GM23338 (cell line): Measurements from ENCODE around the gene PKM. TPM values are rescaled to one million over a fixed set of nuclear protein-coding genes. Genes with fewer than 3 reads are reported as not detected.

ENCODE experiments used
- ATAC-seq: fragments of 200-7000 bp; cut with Tn5 transposase; 3 replicates; pipeline ENCODE4 v1.9.1; 2020
- DNase-seq: peaks from one replicate; pipeline ENCODE4 v3.0.0-alpha.2; 2015; ENCODE audit warnings: low spot score
- H2AFZ ChIP-seq: fragments of 200-600 bp; sonication (generic); 2 replicates; pipeline ENCODE4 v1.8.0; 2016; ENCODE audit warnings: antibody characterized with exemption, mild to moderate bottlenecking, moderate library complexity
- H3F3A ChIP-seq: fragments of 200-600 bp; sonication (generic); replicated peaks from 2 replicates; pipeline ENCODE4 v1.8.0; 2017; ENCODE audit warnings: antibody characterized with exemption, mixed run types, low read depth
- H3K27ac ChIP-seq: fragments of 200-600 bp; sonication (generic); 2 replicates; pipeline ENCODE4 v1.6.1; 2016; ENCODE audit warnings: low read depth
- H3K27me3 ChIP-seq: fragments of 200-600 bp; sonication (generic); 2 replicates; pipeline ENCODE4 v1.8.0; 2016; ENCODE audit warnings: mild to moderate bottlenecking, mixed run types, moderate library complexity; ENCODE audit not compliant: insufficient read depth
- H3K36me3 ChIP-seq: fragments of 200-600 bp; sonication (generic); 2 replicates; pipeline ENCODE4 v1.8.0; 2016; ENCODE audit warnings: mild to moderate bottlenecking; ENCODE audit not compliant: insufficient read depth
- H3K4me1 ChIP-seq: fragments of 200-600 bp; sonication (generic); 2 replicates; pipeline ENCODE4 v1.8.0; 2016; ENCODE audit warnings: mild to moderate bottlenecking, moderate library complexity; ENCODE audit not compliant: insufficient read depth
- H3K4me2 ChIP-seq: fragments of 200-600 bp; sonication (generic); 2 replicates; pipeline ENCODE4 v1.7.1; 2017; ENCODE audit warnings: mixed run types
- H3K4me3 ChIP-seq: fragments of 200-600 bp; sonication (generic); 2 replicates; pipeline ENCODE4 v1.6.1; 2016; ENCODE audit warnings: mixed run types
- H3K79me2 ChIP-seq: fragments of 200-600 bp; sonication (generic); replicated peaks from 2 replicates; pipeline ENCODE4 v1.8.0; 2017; ENCODE audit warnings: mild to moderate bottlenecking; ENCODE audit not compliant: insufficient read depth
- H3K9me2 ChIP-seq: fragments of 200-600 bp; sonication (generic); 2 replicates; pipeline ENCODE4 v1.8.0; 2017; ENCODE audit not compliant: insufficient read depth
- H4K20me1 ChIP-seq: fragments of 200-600 bp; sonication (generic); replicated peaks from 2 replicates; pipeline ENCODE4 v1.8.0; 2017; ENCODE audit warnings: mild to moderate bottlenecking; ENCODE audit not compliant: insufficient read depth
- H3K27ac Mint-ChIP-seq: 2 replicates; pipeline ENCODE4 v1.8.0; 2020; ENCODE audit warnings: inconsistent platforms, mild to moderate bottlenecking, moderate library complexity, mixed read lengths
- H3K27me3 Mint-ChIP-seq: 3 replicates; pipeline ENCODE4 v1.8.0; 2022; ENCODE audit warnings: low read depth, mild to moderate bottlenecking, moderate library complexity, mixed read lengths, inconsistent platforms; ENCODE audit not compliant: insufficient read depth, poor library complexity
- H3K36me3 Mint-ChIP-seq: 3 replicates; pipeline ENCODE4 v1.8.0; 2021; ENCODE audit warnings: low read depth, mild to moderate bottlenecking, inconsistent platforms, moderate library complexity, mixed read lengths
- H3K4me1 Mint-ChIP-seq: 3 replicates; pipeline ENCODE4 v1.8.0; 2020; ENCODE audit warnings: mild to moderate bottlenecking, inconsistent platforms, mixed read lengths
- H3K4me3 Mint-ChIP-seq: 3 replicates; pipeline ENCODE4 v1.8.0; 2021; ENCODE audit warnings: moderate library complexity, mild to moderate bottlenecking, inconsistent platforms, mixed read lengths
- H3K9me3 Mint-ChIP-seq: 3 replicates; pipeline ENCODE4 v1.8.0; 2020; ENCODE audit warnings: moderate library complexity, mild to moderate bottlenecking, inconsistent platforms, mixed read lengths
- EZH2 ChIP-seq: fragments of 200-600 bp; sonication (generic); IDR thresholded peaks from one replicate; pipeline ENCODE4 v1.8.0; 2017; ENCODE audit warnings: antibody characterized with exemption, mild to moderate bottlenecking, low read depth; ENCODE audit not compliant: unreplicated experiment
- EZH2phosphoT487 ChIP-seq: fragments of 200-600 bp; sonication (generic); IDR thresholded peaks from one replicate; pipeline ENCODE4 v1.8.1; 2018; ENCODE audit warnings: antibody characterized with exemption; ENCODE audit not compliant: unreplicated experiment
- JUNB ChIP-seq: IDR thresholded peaks from one replicate; pipeline ENCODE4 v1.6.1; 2016; ENCODE audit warnings: antibody characterized with exemption; ENCODE audit not compliant: unreplicated experiment
- NANOG ChIP-seq: IDR thresholded peaks from 2 replicates; pipeline ENCODE4 v1.6.1; 2016; ENCODE audit warnings: antibody characterized with exemption, borderline replicate concordance
- POLR2AphosphoS5 ChIP-seq: IDR thresholded peaks from 2 replicates; pipeline ENCODE4 v1.6.1; 2016; ENCODE audit warnings: antibody characterized with exemption, low read depth
- STAT1 ChIP-seq: IDR thresholded peaks from one replicate; pipeline ENCODE4 v1.6.1; 2016; ENCODE audit warnings: antibody characterized with exemption; ENCODE audit not compliant: unreplicated experiment
- ZNF114 ChIP-seq: fragments of 250-450 bp; sonication (Bioruptor Pico); IDR thresholded peaks from 2 replicates; pipeline ENCODE4 v1.5.0; 2020; ENCODE audit warnings: mild to moderate bottlenecking, moderate library complexity
- ZNF331 ChIP-seq: fragments of 250-450 bp; sonication (Bioruptor Pico); IDR thresholded peaks from 2 replicates; pipeline ENCODE4 v1.5.0; 2020; ENCODE audit warnings: low read depth, mild to moderate bottlenecking, moderate library complexity
- polyA plus RNA-seq: library from polyadenylated mRNA; unstranded; fragments of >200 nt; fragmentation: Nextera tagmentation; extraction: Ambion mirVana; gene quantifications from 2 replicates; pipeline ENCODE4 v1.2.1, GENCODE V29; 2016
- total RNA-seq: library from RNA; depleted of rRNA; stranded (reverse); fragments of >200 nt; shearing (Covaris generic); gene quantifications from 2 replicates; pipeline ENCODE4 v1.2.3, GENCODE V29; 2014
- TF ChIP-seq, protein P1 (sequence below): IDR thresholded peaks from one replicate; pipeline ENCODE4 v1.6.1; 2018; ENCODE audit warnings: antibody characterized with exemption; ENCODE audit not compliant: unreplicated experiment
- TF ChIP-seq, protein P2 (sequence below): IDR thresholded peaks from 2 replicates; pipeline ENCODE4 v1.6.1; 2016; ENCODE audit warnings: antibody characterized with exemption
- TF ChIP-seq, protein P3 (sequence below): fragments of 250-450 bp; sonication (Bioruptor Pico); IDR thresholded peaks from 2 replicates; pipeline ENCODE4 v1.5.0; 2020; ENCODE audit warnings: mild to moderate bottlenecking, moderate library complexity

Gene PKM
- total and polyA plus RNA-seq, 2 experiments from 2014 or later = 432 to 1,137 TPM

DNA sequence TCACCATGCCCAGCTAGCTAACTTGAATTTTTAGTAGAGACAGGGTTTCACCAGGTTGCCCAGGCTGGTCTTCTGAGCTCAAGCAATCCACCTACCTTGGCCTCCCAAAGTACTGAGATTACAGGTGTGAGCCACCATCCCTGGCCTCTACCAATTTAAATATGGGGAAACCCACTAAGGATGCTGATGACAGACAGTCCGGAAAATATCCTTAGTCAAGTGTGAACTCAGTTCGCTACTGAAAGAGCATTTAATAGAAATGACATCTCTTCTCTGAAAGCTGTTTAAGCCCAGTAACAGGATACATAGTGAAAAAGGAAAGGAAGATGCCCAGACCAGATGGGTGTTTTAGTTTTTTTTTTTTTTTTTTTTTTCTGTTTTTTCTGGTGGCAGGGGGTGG lies 25.7 kb downstream of the PKM start (continued):
- TF ChIP-seq, protein P1, sequence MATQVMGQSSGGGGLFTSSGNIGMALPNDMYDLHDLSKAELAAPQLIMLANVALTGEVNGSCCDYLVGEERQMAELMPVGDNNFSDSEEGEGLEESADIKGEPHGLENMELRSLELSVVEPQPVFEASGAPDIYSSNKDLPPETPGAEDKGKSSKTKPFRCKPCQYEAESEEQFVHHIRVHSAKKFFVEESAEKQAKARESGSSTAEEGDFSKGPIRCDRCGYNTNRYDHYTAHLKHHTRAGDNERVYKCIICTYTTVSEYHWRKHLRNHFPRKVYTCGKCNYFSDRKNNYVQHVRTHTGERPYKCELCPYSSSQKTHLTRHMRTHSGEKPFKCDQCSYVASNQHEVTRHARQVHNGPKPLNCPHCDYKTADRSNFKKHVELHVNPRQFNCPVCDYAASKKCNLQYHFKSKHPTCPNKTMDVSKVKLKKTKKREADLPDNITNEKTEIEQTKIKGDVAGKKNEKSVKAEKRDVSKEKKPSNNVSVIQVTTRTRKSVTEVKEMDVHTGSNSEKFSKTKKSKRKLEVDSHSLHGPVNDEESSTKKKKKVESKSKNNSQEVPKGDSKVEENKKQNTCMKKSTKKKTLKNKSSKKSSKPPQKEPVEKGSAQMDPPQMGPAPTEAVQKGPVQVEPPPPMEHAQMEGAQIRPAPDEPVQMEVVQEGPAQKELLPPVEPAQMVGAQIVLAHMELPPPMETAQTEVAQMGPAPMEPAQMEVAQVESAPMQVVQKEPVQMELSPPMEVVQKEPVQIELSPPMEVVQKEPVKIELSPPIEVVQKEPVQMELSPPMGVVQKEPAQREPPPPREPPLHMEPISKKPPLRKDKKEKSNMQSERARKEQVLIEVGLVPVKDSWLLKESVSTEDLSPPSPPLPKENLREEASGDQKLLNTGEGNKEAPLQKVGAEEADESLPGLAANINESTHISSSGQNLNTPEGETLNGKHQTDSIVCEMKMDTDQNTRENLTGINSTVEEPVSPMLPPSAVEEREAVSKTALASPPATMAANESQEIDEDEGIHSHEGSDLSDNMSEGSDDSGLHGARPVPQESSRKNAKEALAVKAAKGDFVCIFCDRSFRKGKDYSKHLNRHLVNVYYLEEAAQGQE = no peak
- no peak for TF ChIP-seq NANOG
- TF ChIP-seq EZH2phosphoT487 = no peak
- no peak for TF ChIP-seq ZNF331 (CRISPR knock-in tag)
- no peak for TF ChIP-seq JUNB
- TF ChIP-seq POLR2AphosphoS5 = no peak

DNA sequence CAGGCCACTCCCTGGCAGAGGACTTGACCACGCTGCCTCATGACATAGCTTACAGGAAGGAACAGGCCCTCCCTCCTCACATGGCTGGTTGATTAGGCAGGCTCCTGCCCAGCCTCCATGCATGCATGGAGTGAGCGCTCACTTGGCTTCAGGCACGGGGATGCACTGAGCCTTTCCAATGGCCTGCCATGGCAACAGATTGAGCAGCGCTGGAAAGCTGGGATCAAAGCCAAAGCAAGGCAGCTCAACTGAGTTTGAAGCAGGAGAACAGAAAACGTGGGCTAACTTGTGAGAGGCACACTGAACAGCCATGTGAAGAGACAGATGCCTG lies 27.5 kb downstream of the PKM start:
- no peaks in the 10 kb centered on the region for H3K9me2 ChIP-seq
- Mint-ChIP-seq H3K27me3 (peaks cover 20% of the 10 kb centered on the region), H3K9me3 (no peaks in the 10 kb centered on the region), H3K4me3 (no peak overlapping the region), H3K27ac (no peak overlapping the region), H3K4me1 (peaks cover 4% of the 10 kb centered on the region; the same call in 1 of the 3 replicates), H3K36me3 (peaks cover 97% of the 10 kb centered on the region)
- H3K79me2 ChIP-seq = 0 out of 2 replicates have a peak, but pooled peaks cover 2% of the 10 kb centered on the region
- 0 out of 2 replicates have a peak, but pooled peaks cover 4% of the 10 kb centered on the region for H3K4me1 ChIP-seq
- H3K27me3 ChIP-seq = no peaks in the 10 kb centered on the region
- no peak overlapping the region for H3K4me2 ChIP-seq
- H3F3A ChIP-seq = peaks cover 84% of the 10 kb centered on the region
- no peak overlapping the region for H2AFZ ChIP-seq
- no peak overlapping the region for H3K27ac ChIP-seq
- DNase-seq (no peak), ATAC-seq (no peak)
- TF ChIP-seq EZH2phosphoT487 (no peak), STAT1 (no peak), JUNB (no peak), ZNF331 (CRISPR knock-in tag) (no peak), POLR2AphosphoS5 (no peak), ZNF114 (CRISPR knock-in tag) (no peak), EZH2 (no peak)
- TF ChIP-seq, protein P2, sequence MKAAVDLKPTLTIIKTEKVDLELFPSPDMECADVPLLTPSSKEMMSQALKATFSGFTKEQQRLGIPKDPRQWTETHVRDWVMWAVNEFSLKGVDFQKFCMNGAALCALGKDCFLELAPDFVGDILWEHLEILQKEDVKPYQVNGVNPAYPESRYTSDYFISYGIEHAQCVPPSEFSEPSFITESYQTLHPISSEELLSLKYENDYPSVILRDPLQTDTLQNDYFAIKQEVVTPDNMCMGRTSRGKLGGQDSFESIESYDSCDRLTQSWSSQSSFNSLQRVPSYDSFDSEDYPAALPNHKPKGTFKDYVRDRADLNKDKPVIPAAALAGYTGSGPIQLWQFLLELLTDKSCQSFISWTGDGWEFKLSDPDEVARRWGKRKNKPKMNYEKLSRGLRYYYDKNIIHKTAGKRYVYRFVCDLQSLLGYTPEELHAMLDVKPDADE = no peak
- TF ChIP-seq, protein P3, sequence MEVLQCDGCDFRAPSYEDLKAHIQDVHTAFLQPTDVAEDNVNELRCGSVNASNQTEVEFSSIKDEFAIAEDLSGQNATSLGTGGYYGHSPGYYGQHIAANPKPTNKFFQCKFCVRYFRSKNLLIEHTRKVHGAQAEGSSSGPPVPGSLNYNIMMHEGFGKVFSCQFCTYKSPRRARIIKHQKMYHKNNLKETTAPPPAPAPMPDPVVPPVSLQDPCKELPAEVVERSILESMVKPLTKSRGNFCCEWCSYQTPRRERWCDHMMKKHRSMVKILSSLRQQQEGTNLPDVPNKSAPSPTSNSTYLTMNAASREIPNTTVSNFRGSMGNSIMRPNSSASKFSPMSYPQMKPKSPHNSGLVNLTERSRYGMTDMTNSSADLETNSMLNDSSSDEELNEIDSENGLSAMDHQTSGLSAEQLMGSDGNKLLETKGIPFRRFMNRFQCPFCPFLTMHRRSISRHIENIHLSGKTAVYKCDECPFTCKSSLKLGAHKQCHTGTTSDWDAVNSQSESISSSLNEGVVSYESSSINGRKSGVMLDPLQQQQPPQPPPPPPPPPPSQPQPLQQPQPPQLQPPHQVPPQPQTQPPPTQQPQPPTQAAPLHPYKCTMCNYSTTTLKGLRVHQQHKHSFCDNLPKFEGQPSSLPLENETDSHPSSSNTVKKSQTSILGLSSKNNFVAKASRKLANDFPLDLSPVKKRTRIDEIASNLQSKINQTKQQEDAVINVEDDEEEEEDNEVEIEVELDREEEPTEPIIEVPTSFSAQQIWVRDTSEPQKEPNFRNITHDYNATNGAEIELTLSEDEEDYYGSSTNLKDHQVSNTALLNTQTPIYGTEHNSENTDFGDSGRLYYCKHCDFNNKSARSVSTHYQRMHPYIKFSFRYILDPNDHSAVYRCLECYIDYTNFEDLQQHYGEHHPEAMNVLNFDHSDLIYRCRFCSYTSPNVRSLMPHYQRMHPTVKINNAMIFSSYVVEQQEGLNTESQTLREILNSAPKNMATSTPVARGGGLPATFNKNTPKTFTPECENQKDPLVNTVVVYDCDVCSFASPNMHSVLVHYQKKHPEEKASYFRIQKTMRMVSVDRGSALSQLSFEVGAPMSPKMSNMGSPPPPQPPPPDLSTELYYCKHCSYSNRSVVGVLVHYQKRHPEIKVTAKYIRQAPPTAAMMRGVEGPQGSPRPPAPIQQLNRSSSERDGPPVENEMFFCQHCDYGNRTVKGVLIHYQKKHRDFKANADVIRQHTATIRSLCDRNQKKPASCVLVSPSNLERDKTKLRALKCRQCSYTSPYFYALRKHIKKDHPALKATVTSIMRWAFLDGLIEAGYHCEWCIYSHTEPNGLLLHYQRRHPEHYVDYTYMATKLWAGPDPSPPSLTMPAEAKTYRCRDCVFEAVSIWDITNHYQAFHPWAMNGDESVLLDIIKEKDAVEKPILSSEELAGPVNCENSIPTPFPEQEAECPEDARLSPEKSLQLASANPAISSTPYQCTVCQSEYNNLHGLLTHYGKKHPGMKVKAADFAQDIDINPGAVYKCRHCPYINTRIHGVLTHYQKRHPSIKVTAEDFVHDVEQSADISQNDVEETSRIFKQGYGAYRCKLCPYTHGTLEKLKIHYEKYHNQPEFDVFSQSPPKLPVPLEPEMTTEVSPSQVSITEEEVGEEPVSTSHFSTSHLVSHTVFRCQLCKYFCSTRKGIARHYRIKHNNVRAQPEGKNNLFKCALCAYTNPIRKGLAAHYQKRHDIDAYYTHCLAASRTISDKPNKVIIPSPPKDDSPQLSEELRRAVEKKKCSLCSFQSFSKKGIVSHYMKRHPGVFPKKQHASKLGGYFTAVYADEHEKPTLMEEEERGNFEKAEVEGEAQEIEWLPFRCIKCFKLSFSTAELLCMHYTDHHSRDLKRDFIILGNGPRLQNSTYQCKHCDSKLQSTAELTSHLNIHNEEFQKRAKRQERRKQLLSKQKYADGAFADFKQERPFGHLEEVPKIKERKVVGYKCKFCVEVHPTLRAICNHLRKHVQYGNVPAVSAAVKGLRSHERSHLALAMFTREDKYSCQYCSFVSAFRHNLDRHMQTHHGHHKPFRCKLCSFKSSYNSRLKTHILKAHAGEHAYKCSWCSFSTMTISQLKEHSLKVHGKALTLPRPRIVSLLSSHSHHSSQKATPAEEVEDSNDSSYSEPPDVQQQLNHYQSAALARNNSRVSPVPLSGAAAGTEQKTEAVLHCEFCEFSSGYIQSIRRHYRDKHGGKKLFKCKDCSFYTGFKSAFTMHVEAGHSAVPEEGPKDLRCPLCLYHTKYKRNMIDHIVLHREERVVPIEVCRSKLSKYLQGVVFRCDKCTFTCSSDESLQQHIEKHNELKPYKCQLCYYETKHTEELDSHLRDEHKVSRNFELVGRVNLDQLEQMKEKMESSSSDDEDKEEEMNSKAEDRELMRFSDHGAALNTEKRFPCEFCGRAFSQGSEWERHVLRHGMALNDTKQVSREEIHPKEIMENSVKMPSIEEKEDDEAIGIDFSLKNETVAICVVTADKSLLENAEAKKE (CRISPR knock-in tag) = no peak
- no peak overlapping the region for H3K4me3 ChIP-seq
- H3K36me3 ChIP-seq = peaks cover 82% of the 10 kb centered on the region
- peaks cover 59% of the 10 kb centered on the region for H4K20me1 ChIP-seq
